ENCODE measurements around the gene KLK14. TPM values are rescaled to one million over a fixed set of nuclear protein-coding genes. Genes with fewer than 3 reads are reported as not detected.

The KLK14 gene
- total and polyA plus RNA-seq, 8 donors, result 0.20 to 0.77 (median 0.32) TPM; not detected in 3

- Histone ChIP-seq H3K36me3 (no peaks in the 10 kb centered on the region), H3K4me1 (no peaks in the 10 kb centered on the region), H3K9me3 (no peaks in the 10 kb centered on the region), H3K27me3 (no peaks in the 10 kb centered on the region), H3K27ac (no peak overlapping the region), H3K4me3 (no peak overlapping the region)
- TF ChIP-seq CTCF (IDR thresholded peaks at IDR 0.05), result no peak
- DNase-seq, result no peak
- no peak for FAIRE-seq
- no peak for ATAC-seq
- 58 to 73% methylated on average over 9 of the region's 9 CpGs for WGBS, 2 donors
- intact Hi-C loops (cut with DNase I), result no loop called here
Measured at GRCh38 chr19:51036519-51036918, 46.2 kb downstream of the KLK14 start.

GRCh38 chr19:51034704-51035103, 48.0 kb downstream of the KLK14 start, which contains the start of gene KLK12:
KLK12 (minus strand) TSS chr19:51035002; CDS start chr19:51034621, 381 bp downstream.
- Histone ChIP-seq H3K4me1 (no peaks in the 10 kb centered on the region), H3K36me3 (no peaks in the 10 kb centered on the region), H3K27me3 (no peaks in the 10 kb centered on the region), H3K27ac (no peak within 1 kb of the TSS), H3K4me3 (no peak within 1 kb of the TSS), H3K9me3 (no peaks in the 10 kb centered on the region)
- no peak for FAIRE-seq
- intact Hi-C loops (cut with DNase I), result no loop called here
- no peak for ATAC-seq
- no peak for TF ChIP-seq CTCF (IDR thresholded peaks at IDR 0.05)
- WGBS, 2 donors, result 30 to 49% methylated on average over 11 of the region's 11 CpGs
- DNase-seq, result no peak

- 89 to 90% methylated on average over 28 of the region's 28 CpGs for WGBS, 2 donors
- FAIRE-seq, result no peak
- H3K9me3 ChIP-seq, result no peaks in the 10 kb centered on the region
- H3K27ac ChIP-seq, result no peak overlapping the region
- intact Hi-C loops (cut with DNase I), result no loop called here
- no peak for TF ChIP-seq CTCF (IDR thresholded peaks at IDR 0.05)
- H3K36me3 ChIP-seq, result no peaks in the 10 kb centered on the region
- no peaks in the 10 kb centered on the region for H3K4me1 ChIP-seq
- no peak overlapping the region for H3K4me3 ChIP-seq
- no peaks in the 10 kb centered on the region for H3K27me3 ChIP-seq
- ATAC-seq, result no peak
- no peak for DNase-seq
Measured at GRCh38 chr19:51031880-51032225, 50.8 kb downstream of the KLK14 start.

- H3K9me3 ChIP-seq, result no peaks in the 10 kb centered on the region
- no peak for TF ChIP-seq CTCF (IDR thresholded peaks at IDR 0.05)
- FAIRE-seq, result no peak
- no peaks in the 10 kb centered on the region for H3K27me3 ChIP-seq
- no peaks in the 10 kb centered on the region for H3K36me3 ChIP-seq
- no peak for ATAC-seq
- no peaks in the 10 kb centered on the region for H3K4me1 ChIP-seq
- no peak overlapping the region for H3K27ac ChIP-seq
- H3K4me3 ChIP-seq, result no peak overlapping the region
- 76 to 84% methylated on average over 7 of the region's 7 CpGs for WGBS, 2 donors
- intact Hi-C loops (cut with DNase I), result no loop called here
- DNase-seq, result no peak
Measured at GRCh38 chr19:51031220-51031879, 51.3 kb downstream of the KLK14 start.

- Histone ChIP-seq H3K4me3 (no peak overlapping the region), H3K4me1 (no peaks in the 10 kb centered on the region), H3K27ac (no peak overlapping the region), H3K36me3 (no peaks in the 10 kb centered on the region), H3K27me3 (no peaks in the 10 kb centered on the region), H3K9me3 (no peaks in the 10 kb centered on the region)
- 86 to 87% methylated on average over 13 of the region's 13 CpGs for WGBS, 2 donors
- no peak for TF ChIP-seq CTCF (IDR thresholded peaks at IDR 0.05)
- DNase-seq (no peak), FAIRE-seq (no peak), ATAC-seq (no peak)
- intact Hi-C loops (cut with DNase I), result no loop called here
Measured at GRCh38 chr19:51030631-51031030, 52.1 kb downstream of the KLK14 start.
